ENCODE data around the gene SHISAL1.
A peak's percentile ranks its signal among the peaks of the same experiment; 100 is the strongest.

Gene SHISAL1

GRCh38 chr22:44229809-44230208 lies 82.9 kb downstream of the SHISAL1 start:
- Histone ChIP-seq H3K4me1 (ENCODE audit: insufficient read depth, poor library complexity, severe bottlenecking) (no peaks in the 10 kb centered on the region), H3K27me3 (ENCODE audit: insufficient read depth, poor library complexity, severe bottlenecking) (no peaks in the 10 kb centered on the region), H3K9me3 (ENCODE audit: severe bottlenecking) (no peaks in the 10 kb centered on the region), H3K36me3 (ENCODE audit: low read depth) (no peaks in the 10 kb centered on the region), H3K27ac (ENCODE audit: poor library complexity, severe bottlenecking) (no peak overlapping the region), H3K4me3 (ENCODE audit: severe bottlenecking) (no peak overlapping the region)
- DNase-seq (ENCODE audit: low spot score) (no peak), ATAC-seq (ENCODE audit: low read depth) (no peak)
- no peak for TF ChIP-seq CTCF (IDR thresholded peaks at IDR 0.05; ENCODE audit: poor library complexity, severe bottlenecking)

- H3K36me3 ChIP-seq (ENCODE audit: low read depth) = no peaks in the 10 kb centered on the region
- H3K27ac ChIP-seq (ENCODE audit: poor library complexity, severe bottlenecking) = no peak overlapping the region
- no peak overlapping the region for H3K4me3 ChIP-seq (ENCODE audit: severe bottlenecking)
- no peaks in the 10 kb centered on the region for H3K4me1 ChIP-seq (ENCODE audit: insufficient read depth, poor library complexity, severe bottlenecking)
- TF ChIP-seq CTCF (IDR thresholded peaks at IDR 0.05; ENCODE audit: poor library complexity, severe bottlenecking) = no peak
- H3K27me3 ChIP-seq (ENCODE audit: insufficient read depth, poor library complexity, severe bottlenecking) = no peaks in the 10 kb centered on the region
- DNase-seq (ENCODE audit: low spot score) = no peak
- ATAC-seq (ENCODE audit: low read depth) = no peak
- H3K9me3 ChIP-seq (ENCODE audit: severe bottlenecking) = no peaks in the 10 kb centered on the region
Observed at GRCh38 chr22:44229331-44229730, 83.4 kb downstream of the SHISAL1 start.

- H3K4me1 ChIP-seq (ENCODE audit: insufficient read depth, poor library complexity, severe bottlenecking) = no peaks in the 10 kb centered on the region
- no peaks in the 10 kb centered on the region for H3K9me3 ChIP-seq (ENCODE audit: severe bottlenecking)
- no peak overlapping the region for H3K27ac ChIP-seq (ENCODE audit: poor library complexity, severe bottlenecking)
- H3K36me3 ChIP-seq (ENCODE audit: low read depth) = no peaks in the 10 kb centered on the region
- DNase-seq (ENCODE audit: low spot score) (no peak), ATAC-seq (ENCODE audit: low read depth) (no peak)
- no peak overlapping the region for H3K4me3 ChIP-seq (ENCODE audit: severe bottlenecking)
- H3K27me3 ChIP-seq (ENCODE audit: insufficient read depth, poor library complexity, severe bottlenecking) = no peaks in the 10 kb centered on the region
- no peak for TF ChIP-seq CTCF (IDR thresholded peaks at IDR 0.05; ENCODE audit: poor library complexity, severe bottlenecking)
Observed at GRCh38 chr22:44225812-44226211, 86.9 kb downstream of the SHISAL1 start.

GRCh38 chr22:44225091-44225689 lies 87.6 kb downstream of the SHISAL1 start:
- Histone ChIP-seq H3K36me3 (ENCODE audit: low read depth) (no peaks in the 10 kb centered on the region), H3K4me3 (ENCODE audit: severe bottlenecking) (no peak overlapping the region), H3K9me3 (ENCODE audit: severe bottlenecking) (no peaks in the 10 kb centered on the region), H3K27me3 (ENCODE audit: insufficient read depth, poor library complexity, severe bottlenecking) (no peaks in the 10 kb centered on the region), H3K4me1 (ENCODE audit: insufficient read depth, poor library complexity, severe bottlenecking) (no peaks in the 10 kb centered on the region), H3K27ac (ENCODE audit: poor library complexity, severe bottlenecking) (no peak overlapping the region)
- DNase-seq (ENCODE audit: low spot score) = no peak
- no peak for TF ChIP-seq CTCF (IDR thresholded peaks at IDR 0.05; ENCODE audit: poor library complexity, severe bottlenecking)
- no peak for ATAC-seq (ENCODE audit: low read depth)

GRCh38 chr22:44224166-44224565 lies 88.6 kb downstream of the SHISAL1 start:
- no peaks in the 10 kb centered on the region for H3K36me3 ChIP-seq (ENCODE audit: low read depth)
- no peaks in the 10 kb centered on the region for H3K27me3 ChIP-seq (ENCODE audit: insufficient read depth, poor library complexity, severe bottlenecking)
- no peak overlapping the region for H3K27ac ChIP-seq (ENCODE audit: poor library complexity, severe bottlenecking)
- no peaks in the 10 kb centered on the region for H3K4me1 ChIP-seq (ENCODE audit: insufficient read depth, poor library complexity, severe bottlenecking)
- no peak for TF ChIP-seq CTCF (IDR thresholded peaks at IDR 0.05; ENCODE audit: poor library complexity, severe bottlenecking)
- ATAC-seq (ENCODE audit: low read depth) = peak; percentile 72
- no peak overlapping the region for H3K4me3 ChIP-seq (ENCODE audit: severe bottlenecking)
- no peak for DNase-seq (ENCODE audit: low spot score)
- H3K9me3 ChIP-seq (ENCODE audit: severe bottlenecking) = no peaks in the 10 kb centered on the region
